Fibroblast of skin of right quadriceps (primary cell): ENCODE measurements around the gene BMI1.

Experiments
- DNase-seq: peaks from one replicate; pipeline ENCODE4 v3.0.0-alpha.2; 2013

BMI1 gene

DNA sequence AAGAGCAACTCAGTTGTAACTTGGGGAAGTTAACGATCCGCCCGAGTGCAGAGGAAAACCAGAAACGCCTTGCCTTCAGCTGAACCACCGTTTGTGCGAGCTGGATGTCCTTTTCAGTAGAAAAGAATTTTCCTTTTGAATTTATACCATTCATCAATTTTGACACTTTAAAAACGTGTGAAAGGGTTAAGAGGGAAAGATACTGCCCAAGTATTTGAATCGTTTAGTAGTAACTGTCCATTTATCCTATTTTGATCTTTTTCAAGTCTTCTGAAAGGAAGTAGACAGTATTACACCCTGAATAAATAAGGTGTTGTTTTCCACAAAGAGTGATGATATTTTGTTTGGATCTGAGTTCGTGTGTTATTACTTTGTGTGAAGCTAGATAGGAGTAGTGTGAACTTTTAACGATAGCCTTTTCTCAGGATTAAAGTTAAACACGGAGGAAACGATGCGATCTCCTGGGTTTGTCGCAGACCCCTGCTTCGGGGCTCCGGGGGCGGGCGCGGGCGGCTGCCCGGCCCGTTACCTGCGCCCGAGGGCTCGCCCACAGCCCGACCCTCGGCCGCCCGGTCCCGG lies 830 bp upstream of the BMI1 start:
- DNase-seq, result no peak

- DNase-seq, result peak; percentile 70
Observed at GRCh38 chr10:22321156-22321923, 441 bp downstream of the BMI1 start.

GRCh38 chr10:22321924-22322640 lies 1.2 kb downstream of the BMI1 start:
- no peak for DNase-seq

DNA sequence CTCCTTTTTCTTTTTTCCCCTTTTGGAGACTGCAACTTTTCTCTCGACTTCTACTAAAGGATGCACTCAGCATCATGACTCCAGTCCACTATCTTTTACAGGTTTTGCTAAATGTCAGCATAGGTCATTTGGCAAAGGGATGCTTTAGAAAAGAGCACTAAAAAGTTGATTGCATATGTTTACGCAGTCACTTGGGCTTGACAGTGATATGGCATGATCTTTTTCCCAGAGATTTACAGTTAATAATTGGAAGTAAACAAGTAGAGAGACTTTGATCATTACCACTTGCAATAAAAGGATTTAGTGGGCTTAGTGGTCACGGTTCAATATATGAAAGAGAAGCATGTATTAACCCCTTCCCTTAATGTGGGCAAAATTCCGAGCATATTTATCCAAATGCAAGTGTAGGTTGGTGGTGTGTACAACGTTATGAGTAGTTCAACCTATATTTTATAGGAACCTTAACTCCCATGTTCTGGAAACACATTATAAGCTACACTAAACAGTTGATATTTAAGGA lies 1.8 kb downstream of the BMI1 start:
- DNase-seq, result no peak

DNA sequence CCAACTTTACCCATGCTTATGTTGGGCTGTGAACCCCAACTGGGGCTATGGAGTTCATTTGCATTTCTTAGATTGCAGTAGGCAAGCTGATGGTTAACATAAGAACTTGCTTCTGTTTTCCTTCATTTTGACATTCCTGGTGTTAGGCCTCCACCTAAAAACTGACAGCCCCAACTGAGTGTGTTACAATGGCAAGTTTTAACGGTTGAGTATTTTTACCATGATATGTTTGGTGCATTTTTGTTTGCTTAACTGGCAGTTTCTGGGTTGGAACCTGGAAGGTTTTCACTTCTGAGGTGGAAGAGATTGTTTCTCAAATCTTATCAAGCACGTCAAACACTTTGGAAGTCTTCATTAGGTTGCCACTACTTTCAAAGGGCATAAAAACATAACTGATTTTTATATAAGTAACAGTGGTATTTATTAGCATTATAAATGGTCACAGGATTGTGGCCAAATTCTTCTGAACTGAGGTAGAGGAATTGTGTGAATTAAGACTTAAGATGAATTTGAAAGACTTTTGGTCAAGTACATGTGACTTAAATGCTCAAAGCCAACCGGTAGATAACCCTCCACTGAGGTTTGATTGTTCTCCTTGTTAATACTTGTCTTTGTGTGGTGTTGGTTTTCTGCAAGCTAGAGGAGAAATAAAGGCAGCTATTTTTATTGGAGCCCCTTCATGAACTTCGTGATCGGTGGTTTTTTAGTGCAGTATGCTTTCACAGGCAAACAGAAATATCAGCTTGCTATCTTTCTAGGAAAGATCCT lies 2.8 kb downstream of the BMI1 start:
- no peak for DNase-seq

DNA sequence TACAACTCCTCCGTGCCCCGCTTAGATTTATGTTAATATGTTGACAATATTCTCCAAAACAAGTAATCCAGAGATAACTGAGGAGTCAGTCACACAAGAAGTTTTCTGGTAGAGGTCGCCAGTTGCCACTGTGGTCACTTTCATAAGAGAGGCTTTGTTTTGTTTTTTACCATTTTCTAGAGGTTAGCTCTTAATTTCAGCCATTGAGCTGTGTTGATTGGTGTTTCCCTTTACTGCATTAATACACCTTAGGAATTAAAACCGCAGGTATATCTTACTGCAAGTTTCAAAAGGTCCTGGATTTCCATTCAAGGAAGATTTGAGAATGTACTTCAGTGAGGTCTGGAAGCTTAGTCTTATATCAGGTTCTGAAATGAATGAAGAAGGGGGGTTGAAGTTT lies 3.5 kb downstream of the BMI1 start:
- DNase-seq, result no peak

DNA sequence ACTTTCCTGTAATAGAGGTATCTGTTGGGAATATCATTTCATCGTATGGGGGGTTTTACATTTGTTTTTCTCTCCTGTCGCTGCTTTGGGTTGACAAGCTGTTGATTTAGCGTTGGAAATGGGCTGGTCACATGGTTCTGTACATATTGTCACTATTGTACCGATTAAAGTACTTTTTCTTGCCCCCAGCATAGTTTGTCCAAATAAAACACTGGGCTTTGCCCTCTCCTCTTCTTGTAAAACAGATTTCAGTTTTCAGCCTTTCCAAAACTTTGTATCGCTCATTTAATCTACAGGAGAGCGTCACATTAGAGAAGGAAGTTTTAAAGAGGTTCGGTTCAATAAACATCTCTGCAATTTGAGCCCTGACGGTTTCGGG lies 4.0 kb downstream of the BMI1 start:
- DNase-seq, result no peak

DNA sequence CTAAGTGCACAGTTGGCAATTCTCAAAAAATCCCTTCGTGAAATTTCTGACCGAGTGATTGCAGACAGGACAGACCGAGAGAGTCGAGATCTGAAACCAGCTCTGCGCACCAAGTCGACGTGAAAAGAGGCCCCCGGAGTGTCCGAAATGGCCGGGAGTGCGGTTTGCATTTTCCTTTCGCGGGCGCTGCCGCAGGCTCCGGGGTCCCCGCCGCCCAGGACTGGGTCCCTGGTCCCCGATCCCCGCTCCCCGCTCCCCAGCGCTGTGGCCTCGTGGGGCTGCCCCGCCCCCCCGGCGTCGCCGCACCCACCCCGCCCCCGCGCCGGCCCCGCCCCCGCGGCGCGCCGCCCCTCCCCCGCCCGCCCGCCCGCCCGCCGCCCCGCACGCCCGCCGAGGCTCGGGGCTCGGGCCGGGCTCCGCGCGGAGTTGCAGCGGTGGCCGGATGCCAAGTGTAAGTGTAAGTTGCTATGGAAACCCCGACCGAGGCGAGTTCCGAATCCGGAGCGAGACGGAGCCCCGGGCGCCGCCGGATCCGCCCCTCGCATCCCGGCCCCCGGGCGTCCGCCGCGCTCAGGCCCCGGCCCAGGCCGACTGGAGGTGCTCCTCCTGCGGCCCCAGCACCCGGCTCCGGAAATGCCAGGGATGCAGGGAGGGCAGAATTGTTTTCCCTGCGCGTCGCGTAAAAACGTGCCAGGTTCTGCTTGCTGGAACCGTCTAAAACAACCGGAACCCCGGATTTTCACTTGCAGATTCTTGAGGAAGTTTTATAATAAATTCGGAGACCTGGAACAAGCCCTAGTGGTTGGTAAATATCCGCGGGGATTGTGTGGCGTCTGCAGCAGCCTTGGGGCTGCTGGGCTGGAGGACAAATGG lies 4.6 kb downstream of the BMI1 start:
- peak; percentile 61 for DNase-seq

- no peak for DNase-seq
Observed at GRCh38 chr10:22326145-22326702, 5.3 kb downstream of the BMI1 start.

DNA sequence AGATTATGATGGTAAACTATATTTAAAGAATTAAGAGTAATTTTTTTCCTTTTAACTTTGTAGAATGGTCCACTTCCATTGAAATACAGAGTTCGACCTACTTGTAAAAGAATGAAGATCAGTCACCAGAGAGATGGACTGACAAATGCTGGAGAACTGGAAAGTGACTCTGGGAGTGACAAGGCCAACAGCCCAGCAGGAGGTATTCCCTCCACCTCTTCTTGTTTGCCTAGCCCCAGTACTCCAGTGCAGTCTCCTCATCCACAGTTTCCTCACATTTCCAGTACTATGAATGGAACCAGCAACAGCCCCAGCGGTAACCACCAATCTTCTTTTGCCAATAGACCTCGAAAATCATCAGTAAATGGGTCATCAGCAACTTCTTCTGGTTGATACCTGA lies 8.3 kb downstream of the BMI1 start:
- DNase-seq, result no peak

GRCh38 chr10:22332116-22332692 lies 11.3 kb downstream of the BMI1 start:
- DNase-seq, result no peak

DNA sequence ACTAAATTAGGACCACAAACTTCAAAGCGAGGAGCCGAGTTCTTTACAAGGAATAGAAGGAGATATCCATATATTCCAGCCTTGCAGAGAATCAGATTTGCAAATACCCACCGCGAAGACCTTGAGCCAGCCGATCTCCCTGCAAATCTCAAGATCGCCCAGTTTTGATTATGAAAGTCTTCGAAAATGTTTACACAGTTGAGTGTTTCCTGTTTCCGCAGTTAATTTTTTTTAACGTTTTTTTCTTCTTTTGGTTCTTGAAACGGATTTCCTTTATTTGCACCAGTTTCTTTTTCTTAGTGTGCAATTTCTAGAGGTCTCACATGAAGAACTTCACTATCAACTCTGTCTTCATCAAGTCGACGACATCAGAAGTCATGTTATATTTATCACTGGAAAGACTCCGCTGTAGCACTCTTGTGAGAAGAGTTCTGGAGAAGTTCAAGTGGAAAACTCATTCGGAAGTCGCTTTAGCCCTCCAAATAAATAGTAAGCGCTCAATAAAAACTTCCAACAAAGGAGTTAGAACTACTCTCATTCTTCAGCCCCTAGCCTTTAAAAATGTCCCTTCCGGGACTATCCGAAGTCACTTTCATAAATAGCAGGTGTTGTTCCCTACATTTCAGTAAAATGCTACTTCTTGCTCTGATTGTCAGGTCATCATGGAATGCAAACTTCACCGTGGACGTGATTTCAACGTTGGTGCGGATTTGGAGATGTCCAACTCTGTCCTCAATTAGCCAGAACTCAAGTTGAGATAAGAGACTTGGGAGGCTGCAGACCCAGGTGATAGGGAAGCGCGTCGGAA lies 12.5 kb downstream of the BMI1 start:
- DNase-seq, result no peak

GRCh38 chr10:22333975-22334282 lies 13.0 kb downstream of the BMI1 start:
- DNase-seq, result no peak

- no peak for DNase-seq
Observed at GRCh38 chr10:22334414-22335172, 13.7 kb downstream of the BMI1 start.

DNA sequence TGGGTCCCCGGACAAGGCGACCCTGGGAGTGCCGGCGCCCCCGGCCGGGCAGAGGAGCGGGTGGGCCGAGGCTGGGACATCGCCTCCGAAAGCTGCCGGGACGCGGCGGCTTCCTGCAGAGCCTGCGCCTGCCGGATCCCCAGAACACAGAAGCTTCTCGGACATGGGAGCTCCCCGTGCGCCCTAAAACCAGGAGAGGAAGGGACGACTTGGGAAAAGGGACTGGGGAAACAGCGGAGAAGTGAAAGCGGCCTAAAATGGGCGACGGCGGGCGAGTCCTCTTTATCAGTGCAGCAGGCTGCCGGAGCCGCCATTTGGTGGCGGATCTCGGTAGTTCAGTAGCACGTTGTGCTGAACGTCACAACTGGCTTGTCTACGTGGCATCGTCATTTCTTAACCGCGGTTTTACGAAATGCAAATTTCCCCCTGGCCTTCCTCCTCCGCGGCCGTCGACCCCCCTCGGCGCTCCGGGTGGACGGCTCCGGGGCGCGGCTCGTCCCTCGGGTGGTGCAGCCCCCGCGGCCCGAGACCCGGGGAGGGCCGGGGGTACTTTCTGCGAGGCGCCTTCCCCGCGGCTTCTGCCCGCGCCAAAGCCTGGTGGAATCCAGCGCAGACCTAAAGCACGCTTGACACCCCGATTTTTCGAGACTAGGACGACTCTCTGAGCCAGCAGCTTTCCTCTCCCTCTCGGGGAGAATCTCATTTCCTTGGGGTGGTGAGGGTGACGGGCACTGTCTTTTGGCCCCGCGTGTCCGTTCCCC lies 14.5 kb downstream of the BMI1 start:
- peak; percentile 59 for DNase-seq

GRCh38 chr10:22338185-22338900 lies 17.4 kb downstream of the BMI1 start:
- no peak for DNase-seq

DNA sequence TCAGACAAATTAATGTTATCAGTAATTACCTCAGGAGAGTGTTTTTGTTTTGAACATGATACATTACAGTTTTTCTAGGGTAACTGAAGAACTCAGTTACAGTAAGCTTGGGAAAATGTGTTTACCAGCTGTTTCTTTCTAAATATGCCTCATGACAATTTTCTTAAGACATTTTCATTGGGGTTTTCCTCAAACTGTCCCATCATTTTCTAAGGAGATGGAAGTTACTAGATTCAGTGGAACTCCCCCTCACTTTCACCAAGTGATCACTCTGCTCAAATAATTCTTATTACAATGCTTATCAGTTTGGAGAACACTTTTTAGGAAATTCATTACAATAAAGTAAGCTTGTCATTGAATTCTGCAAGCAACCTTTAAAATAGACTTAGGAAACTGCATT lies 18.0 kb downstream of the BMI1 start:
- DNase-seq, result no peak

GRCh38 chr10:22339761-22340328 lies 18.9 kb downstream of the BMI1 start:
- no peak for DNase-seq
